Fibroblast of lung (primary cell): ENCODE data around the gene AK4. TPM values are rescaled to one million over a fixed set of nuclear protein-coding genes. Genes with fewer than 3 reads are reported as not detected.

Experiments used
- DNase-seq, 2 donors: peaks; one replicate each; pipeline versions ENCODE4 v3.0.0 to v3.0.0-alpha.2; 2010; ENCODE audit warnings: low read depth in 2 of 2
- H2AFZ ChIP-seq: 2 replicates; pipeline ENCODE4 v1.5.1; 2012; ENCODE audit warnings: low read length, control low read depth, inconsistent platforms
- H3K27ac ChIP-seq: 2 replicates; pipeline ENCODE4 v1.5.1; 2011; ENCODE audit warnings: low read length, control low read depth; ENCODE audit not compliant: insufficient read depth
- H3K27me3 ChIP-seq: 2 replicates; pipeline ENCODE4 v1.5.1; 2011; ENCODE audit warnings: mild to moderate bottlenecking, low read length; ENCODE audit not compliant: control insufficient read depth, insufficient read depth
- H3K36me3 ChIP-seq: 2 replicates; pipeline ENCODE4 v1.5.1; 2011; ENCODE audit warnings: low read length; ENCODE audit not compliant: control insufficient read depth, insufficient read depth
- H3K4me1 ChIP-seq: 2 replicates; pipeline ENCODE4 v1.5.1; 2011; ENCODE audit warnings: low read length; ENCODE audit not compliant: control insufficient read depth, insufficient read depth; ENCODE audit errors: extremely low read depth
- H3K4me2 ChIP-seq: 2 replicates; pipeline ENCODE4 v1.5.1; 2011; ENCODE audit warnings: low read length, control low read depth; ENCODE audit not compliant: insufficient read depth; ENCODE audit errors: extremely low read depth
- H3K4me3 ChIP-seq, 4 experiments: fragments of 200-600 bp in 1 of 4; sonication (generic) in 1 of 4; replicated peaks in 1 of 4; 2 replicates each; pipeline ENCODE4 v1.5.1; 2011 to 2016; ENCODE audit warnings: low read length in 4 of 4, low read depth in 3 of 4, mild to moderate bottlenecking in 3 of 4, control low read depth in 2 of 4, inconsistent platforms in 1 of 4, mixed read lengths in 1 of 4; ENCODE audit not compliant: insufficient read depth in 1 of 4; ENCODE audit errors: control extremely low read depth in 1 of 4
- H3K79me2 ChIP-seq: 2 replicates; pipeline ENCODE4 v1.5.1; 2012; ENCODE audit warnings: mild to moderate bottlenecking, low read length, inconsistent platforms; ENCODE audit not compliant: control insufficient read depth, insufficient read depth
- H3K9ac ChIP-seq: 2 replicates; pipeline ENCODE4 v1.5.1; 2011; ENCODE audit warnings: mild to moderate bottlenecking, low read length, control low read depth; ENCODE audit not compliant: insufficient read depth
- H3K9me3 ChIP-seq: 2 replicates; pipeline ENCODE4 v1.5.1; 2012; ENCODE audit warnings: low read depth, low read length; ENCODE audit not compliant: control insufficient read depth, insufficient read depth
- H4K20me1 ChIP-seq: 2 replicates; pipeline ENCODE4 v1.5.1; 2011; ENCODE audit warnings: low read length; ENCODE audit not compliant: control insufficient read depth, insufficient read depth; ENCODE audit errors: extremely low read depth
- CTCF ChIP-seq, 2 donors: IDR thresholded peaks in 1 of 2; conservative IDR thresholded peaks in 1 of 2; 1 replicate in 1 of 2; 2 replicates in 1 of 2; pipeline ENCODE4 v1.5.1; 2011 to 2012; ENCODE audit warnings: low read length in 2 of 2, control low read depth in 1 of 2, inconsistent platforms in 1 of 2, low read depth in 1 of 2, mild to moderate bottlenecking in 1 of 2
- EZH2 ChIP-seq: IDR thresholded peaks from 2 replicates; pipeline ENCODE4 v1.5.1; 2012; ENCODE audit warnings: low read length, control low read depth, mild to moderate bottlenecking; ENCODE audit errors: missing control alignments
- polyA plus RNA-seq, 2 donors: library from polyadenylated mRNA; depleted of rRNA in 1 of 2; stranded (reverse) in 1 of 2; unstranded in 1 of 2; fragments of >200 nt; gene quantifications; 2 replicates each; pipeline ENCODE4 v1.2.1, GENCODE V29; 2011 to 2012; ENCODE audit warnings: missing spikeins in 1 of 2
- total RNA-seq: library from RNA; depleted of rRNA; stranded (reverse); fragments of >200 nt; gene quantifications from 2 replicates; pipeline ENCODE4 v1.2.1, GENCODE V29; 2014

The AK4 gene
- total and polyA plus RNA-seq, 2 donors (not counting 1 experiment from before 2014, with no cell fraction given), result 6.3 to 49.3 TPM

- H3K4me1 ChIP-seq, result no peaks in the 10 kb centered on the region
- H3K79me2 ChIP-seq, result no peaks in the 10 kb centered on the region
- H2AFZ ChIP-seq, result no peak overlapping the region
- no peaks in the 10 kb centered on the region for H3K36me3 ChIP-seq
- H3K27me3 ChIP-seq, result peaks cover 9% of the 10 kb centered on the region
- H3K9ac ChIP-seq, result no peak overlapping the region
- H3K27ac ChIP-seq, result no peak overlapping the region
- no peaks in the 10 kb centered on the region for H3K9me3 ChIP-seq
- DNase-seq, result no peak
- TF ChIP-seq EZH2 (no peak), CTCF (conservative IDR thresholded peaks at IDR 0.05 in 1 of 2, IDR thresholded peaks at IDR 0.05 in 1 of 2; ENCODE audit: low read depth in 1 of 2, low read length in 2 of 2) (no peak)
- H3K4me3 ChIP-seq, result peak overlapping the region in 1 of 4 experiments; percentile 37
- H3K4me2 ChIP-seq, result no peak overlapping the region
- no peaks in the 10 kb centered on the region for H4K20me1 ChIP-seq
Observed at GRCh38 chr1:65149351-65150107, 1.5 kb downstream of the AK4 start.

GRCh38 chr1:65150108-65150463 lies 2.1 kb downstream of the AK4 start:
- no peak overlapping the region for H3K9ac ChIP-seq
- no peak overlapping the region for H3K27ac ChIP-seq
- peaks cover 9% of the 10 kb centered on the region for H3K27me3 ChIP-seq
- no peak for DNase-seq
- no peak overlapping the region for H2AFZ ChIP-seq
- no peaks in the 10 kb centered on the region for H3K79me2 ChIP-seq
- no peaks in the 10 kb centered on the region for H3K9me3 ChIP-seq
- H3K36me3 ChIP-seq, result no peaks in the 10 kb centered on the region
- H4K20me1 ChIP-seq, result no peaks in the 10 kb centered on the region
- no peak overlapping the region for H3K4me3 ChIP-seq
- no peak for TF ChIP-seq CTCF (conservative IDR thresholded peaks at IDR 0.05 in 1 of 2, IDR thresholded peaks at IDR 0.05 in 1 of 2; ENCODE audit: low read depth in 1 of 2, low read length in 2 of 2)
- TF ChIP-seq EZH2, result no peak
- no peak overlapping the region for H3K4me2 ChIP-seq
- H3K4me1 ChIP-seq, result no peaks in the 10 kb centered on the region

- peaks cover 9% of the 10 kb centered on the region for H3K27me3 ChIP-seq
Observed at GRCh38 chr1:65150583-65151263, 2.7 kb downstream of the AK4 start.

More at GRCh38 chr1:65150583-65151263, 2.7 kb downstream of the AK4 start:
- no peaks in the 10 kb centered on the region for H3K36me3 ChIP-seq
- no peaks in the 10 kb centered on the region for H3K79me2 ChIP-seq
- no peaks in the 10 kb centered on the region for H3K9me3 ChIP-seq
- TF ChIP-seq CTCF (conservative IDR thresholded peaks at IDR 0.05 in 1 of 2, IDR thresholded peaks at IDR 0.05 in 1 of 2; ENCODE audit: low read depth in 1 of 2, low read length in 2 of 2) (no peak), EZH2 (no peak)
- no peak overlapping the region for H2AFZ ChIP-seq
- no peak overlapping the region for H3K4me3 ChIP-seq
- no peaks in the 10 kb centered on the region for H4K20me1 ChIP-seq
- no peaks in the 10 kb centered on the region for H3K4me1 ChIP-seq
- no peak overlapping the region for H3K4me2 ChIP-seq
- no peak overlapping the region for H3K27ac ChIP-seq
- DNase-seq, result no peak
- H3K9ac ChIP-seq, result no peak overlapping the region
